GM12873 (cell line): Measurements from ENCODE around the gene FBXL20.
A peak's percentile ranks its signal among the peaks of the same experiment; 100 is the strongest.

Source experiments
- TF ChIP-seq, protein P1 (sequence below): IDR thresholded peaks from 2 replicates; pipeline ENCODE4 v1.5.1; 2012; ENCODE audit warnings: low read depth, mild to moderate bottlenecking, moderate library complexity, low read length, control low read depth; ENCODE audit not compliant: insufficient read depth; ENCODE audit errors: missing control alignments

Gene FBXL20

GRCh38 chr17:39277110-39277509, 124.3 kb downstream of the FBXL20 start:
- TF ChIP-seq, protein P1, sequence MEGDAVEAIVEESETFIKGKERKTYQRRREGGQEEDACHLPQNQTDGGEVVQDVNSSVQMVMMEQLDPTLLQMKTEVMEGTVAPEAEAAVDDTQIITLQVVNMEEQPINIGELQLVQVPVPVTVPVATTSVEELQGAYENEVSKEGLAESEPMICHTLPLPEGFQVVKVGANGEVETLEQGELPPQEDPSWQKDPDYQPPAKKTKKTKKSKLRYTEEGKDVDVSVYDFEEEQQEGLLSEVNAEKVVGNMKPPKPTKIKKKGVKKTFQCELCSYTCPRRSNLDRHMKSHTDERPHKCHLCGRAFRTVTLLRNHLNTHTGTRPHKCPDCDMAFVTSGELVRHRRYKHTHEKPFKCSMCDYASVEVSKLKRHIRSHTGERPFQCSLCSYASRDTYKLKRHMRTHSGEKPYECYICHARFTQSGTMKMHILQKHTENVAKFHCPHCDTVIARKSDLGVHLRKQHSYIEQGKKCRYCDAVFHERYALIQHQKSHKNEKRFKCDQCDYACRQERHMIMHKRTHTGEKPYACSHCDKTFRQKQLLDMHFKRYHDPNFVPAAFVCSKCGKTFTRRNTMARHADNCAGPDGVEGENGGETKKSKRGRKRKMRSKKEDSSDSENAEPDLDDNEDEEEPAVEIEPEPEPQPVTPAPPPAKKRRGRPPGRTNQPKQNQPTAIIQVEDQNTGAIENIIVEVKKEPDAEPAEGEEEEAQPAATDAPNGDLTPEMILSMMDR, result no peak

DNA sequence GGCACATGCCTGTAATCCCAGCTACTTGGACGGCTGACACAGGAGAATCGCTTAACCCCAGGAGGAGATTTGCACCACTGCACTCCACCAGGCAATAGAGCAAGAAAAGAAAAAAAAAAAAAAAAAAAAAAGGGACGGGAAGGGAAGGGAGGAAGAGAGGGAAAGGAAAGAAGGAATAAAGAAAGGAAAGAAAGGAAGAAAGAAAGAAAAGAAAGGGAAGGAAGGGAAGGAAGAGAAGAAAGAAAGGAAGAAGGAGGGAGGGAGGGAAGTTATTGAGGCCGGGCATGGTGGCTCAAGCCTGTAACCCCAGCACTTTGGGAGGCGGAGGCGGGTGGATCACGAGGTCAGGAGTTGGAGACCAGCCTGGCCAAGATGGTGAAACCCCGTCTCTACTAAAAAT, 125.3 kb downstream of the FBXL20 start:
- TF ChIP-seq, protein P1, result no peak

GRCh38 chr17:39271546-39271945, 129.9 kb downstream of the FBXL20 start:
- TF ChIP-seq, protein P1, result no peak

GRCh38 chr17:39270923-39271322, 130.5 kb downstream of the FBXL20 start:
- TF ChIP-seq, protein P1, result peak; percentile 33

- TF ChIP-seq, protein P1, result no peak
Observed at GRCh38 chr17:39264119-39264518, 137.3 kb downstream of the FBXL20 start.

DNA sequence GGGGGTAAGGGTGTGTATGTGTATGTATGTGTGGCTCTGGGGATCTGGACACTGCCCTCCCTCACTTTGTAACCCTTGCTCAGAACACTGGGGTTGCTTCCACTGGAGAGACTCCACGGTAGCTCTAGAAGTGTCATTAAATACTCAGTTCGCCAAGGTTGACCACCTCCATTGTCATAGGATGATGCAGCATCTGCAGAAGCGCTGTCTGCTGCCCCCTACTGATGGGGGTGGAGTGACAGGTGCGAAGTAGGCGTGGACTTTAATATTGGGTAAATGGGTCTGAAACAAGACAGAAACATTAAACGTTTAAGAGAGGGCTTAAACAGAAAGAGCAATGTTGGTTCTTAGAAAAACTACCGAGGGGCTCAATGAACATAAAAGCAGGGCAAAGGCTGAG, 140.1 kb downstream of the FBXL20 start:
- TF ChIP-seq, protein P1, result peak; percentile 49

GRCh38 chr17:39252788-39253460, 148.5 kb downstream of the FBXL20 start:
- TF ChIP-seq, protein P1, result no peak
